OCI-M2 (cell line): ENCODE measurements around the gene MYMK.

Experiments used
- DNase-seq: peaks from one replicate; lab custom pipeline; 2025; ENCODE audit not compliant: unreplicated experiment; lab: John Stamatoyannopoulos, UW

MYMK gene

DNA sequence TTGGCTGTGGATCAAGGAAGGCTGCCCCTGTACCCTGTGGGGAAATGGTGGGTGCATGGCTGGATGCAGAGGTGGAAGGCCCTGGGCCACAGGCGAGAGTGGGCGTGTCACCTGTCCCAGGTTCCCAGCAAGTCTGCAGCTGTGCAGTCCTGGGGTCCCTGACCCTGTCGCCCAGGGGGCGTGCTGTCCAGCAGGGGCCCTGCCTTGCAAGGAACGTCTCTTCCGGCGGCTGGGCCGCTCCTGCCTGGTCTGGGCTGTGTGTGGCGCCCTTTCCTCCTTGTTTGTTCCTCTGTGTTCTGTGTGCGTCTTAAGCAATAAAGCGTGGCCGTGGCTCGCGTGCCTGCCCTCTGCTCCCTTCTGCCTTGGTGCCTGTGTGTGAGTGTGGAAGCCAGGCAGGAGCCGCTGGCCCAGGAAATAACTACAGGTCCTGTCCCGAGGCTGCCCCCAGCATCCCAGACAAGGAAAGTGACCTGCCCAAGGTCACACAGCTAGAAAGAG, 54.3 kb downstream of the MYMK start:
- DNase-seq, result no peak

- DNase-seq, result no peak
Observed at GRCh38 chr9:133468777-133469421, 55.9 kb downstream of the MYMK start.

GRCh38 chr9:133468374-133468773, 56.4 kb downstream of the MYMK start:
- no peak for DNase-seq

DNA sequence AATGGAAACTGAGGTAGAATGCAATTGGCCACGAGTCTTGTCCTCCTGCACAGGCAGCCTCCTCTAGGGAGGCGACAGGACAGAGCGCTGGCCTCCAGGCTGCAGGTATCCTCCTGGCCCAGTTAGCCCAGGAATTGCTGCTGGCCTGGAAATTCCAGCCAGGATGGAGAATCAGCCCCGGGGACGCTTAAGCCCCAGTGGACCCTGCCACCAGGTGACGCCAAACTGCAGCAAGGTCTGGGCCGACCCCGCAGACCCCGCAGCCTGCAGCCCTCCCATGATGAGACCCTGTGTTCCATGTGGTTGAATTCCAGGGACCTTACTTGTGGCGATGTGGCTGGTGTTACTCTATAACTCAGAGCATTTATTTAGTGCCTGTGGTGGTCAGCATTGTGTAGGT, 57.7 kb downstream of the MYMK start:
- DNase-seq, result no peak

DNA sequence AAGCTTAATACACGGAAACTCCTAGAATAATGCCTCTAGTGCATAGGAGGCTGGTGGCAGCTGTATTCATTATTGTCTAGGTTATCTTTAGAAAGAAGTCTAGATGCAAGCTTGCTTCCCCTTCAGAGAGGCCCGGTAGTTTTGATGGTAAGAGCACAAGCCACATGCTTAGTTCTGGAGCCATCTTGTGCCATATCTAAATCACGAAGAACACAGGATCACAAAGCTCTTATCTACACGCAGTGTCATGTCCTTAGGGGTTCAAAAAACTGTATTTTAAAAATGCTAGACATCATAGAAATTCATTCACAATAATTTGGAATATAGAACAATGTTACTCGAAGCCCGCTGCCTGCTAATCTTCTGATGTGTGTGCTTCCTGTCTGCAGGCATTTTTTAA, 58.8 kb downstream of the MYMK start:
- DNase-seq, result no peak

GRCh38 chr9:133464638-133465037, 60.1 kb downstream of the MYMK start:
- DNase-seq, result no peak
